ENCODE measurements around the gene PIP4K2C. TPM values are rescaled to one million over a fixed set of nuclear protein-coding genes. Genes with fewer than 3 reads are reported as not detected.

PIP4K2C gene
- total and polyA plus RNA-seq, 10 of the 15 experiments (the other 5 are each of a cell fraction or from before 2014, with no cell fraction given), result 4.8 to 25.1 (median 14.9) TPM

DNA sequence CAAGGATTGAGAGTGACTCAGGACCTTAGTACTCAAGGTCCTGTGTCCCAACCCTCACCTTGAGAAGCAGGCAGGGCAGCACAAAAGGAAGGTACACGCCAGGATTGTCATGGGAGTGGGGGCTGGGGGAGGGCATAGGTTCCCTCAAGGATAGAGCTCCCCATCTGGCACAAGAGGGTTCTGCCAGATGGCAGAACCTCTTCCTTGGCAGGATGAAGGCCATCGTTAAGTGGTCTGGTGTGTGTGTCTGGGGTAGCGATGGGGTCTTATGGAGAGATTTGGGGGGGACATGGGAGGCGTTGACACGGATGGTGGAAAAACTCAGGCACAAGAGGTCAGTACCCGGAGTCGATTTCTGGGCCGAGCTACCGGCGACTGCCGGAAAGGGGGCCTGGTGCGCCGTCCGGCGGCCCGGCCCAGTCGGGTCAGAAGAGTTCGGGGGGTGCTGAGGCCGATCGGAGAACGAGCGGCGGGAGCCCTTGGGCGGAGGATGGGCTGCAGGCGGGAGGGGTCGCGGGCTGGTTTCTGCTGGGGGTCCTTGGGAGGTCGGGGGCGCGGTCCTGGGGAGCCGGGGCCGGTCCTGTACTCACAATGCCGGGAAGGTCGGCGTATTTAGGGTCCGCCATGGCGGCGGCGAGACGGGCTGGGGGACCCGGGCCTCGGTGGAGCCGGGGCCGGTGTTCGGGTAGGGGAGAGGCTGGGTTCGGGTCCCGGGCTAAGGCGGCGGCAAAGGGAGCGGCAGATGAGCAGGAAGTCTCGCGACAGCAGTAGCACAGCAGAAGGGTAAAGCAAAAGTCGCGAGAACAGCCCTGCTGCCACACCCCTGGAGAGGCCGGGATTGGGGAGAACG is 44.3 kb upstream of the PIP4K2C start, which contains the start of gene DCTN2 (continued):
- TF ChIP-seq PAX5 (IDR thresholded peaks at IDR 0.05; ENCODE audit: borderline replicate concordance, low read depth, low read length) (no peak), NR2F1 (conservative IDR thresholded peaks at IDR 0.05) (0 out of 2 replicates have a peak, but pooled peaks have one; percentile 14), BACH1 (IDR thresholded peaks at IDR 0.05; ENCODE audit: borderline replicate concordance) (no peak)

DNA sequence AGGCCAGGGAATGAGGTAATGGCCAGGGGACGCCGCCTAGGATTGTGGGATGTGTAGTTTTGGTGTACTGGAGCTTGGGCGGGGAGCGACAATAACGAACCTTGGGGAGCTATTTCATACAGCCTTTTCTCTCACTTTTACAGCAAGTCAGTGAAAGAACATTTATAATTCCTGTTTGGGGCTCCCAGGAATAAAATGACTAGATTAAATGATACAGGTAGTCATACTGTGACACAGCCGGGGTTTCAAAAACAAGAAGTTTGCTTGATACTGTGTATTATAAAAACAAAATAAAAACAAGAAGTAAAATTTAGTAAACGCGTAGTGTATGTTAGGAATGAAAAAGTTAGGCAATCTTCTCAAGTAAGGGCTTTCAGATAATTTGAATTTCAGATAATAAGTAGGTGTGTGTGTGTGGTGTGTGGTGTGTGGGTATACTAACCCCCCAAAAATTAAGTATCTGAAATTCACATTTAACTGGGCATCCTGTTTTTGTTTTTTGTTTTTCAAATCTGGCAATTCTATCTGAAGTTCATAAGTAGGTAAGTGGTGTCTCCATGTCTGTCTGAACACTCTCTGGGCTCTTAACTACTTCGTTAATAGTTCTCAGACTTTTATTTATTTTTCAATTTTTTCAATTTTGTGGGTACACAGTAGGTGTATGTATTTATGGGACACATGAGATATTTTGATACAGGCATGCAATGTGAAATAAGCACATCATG is 43.5 kb upstream of the PIP4K2C start:
- no peak for DNase-seq (ENCODE audit: low read depth, low spot score)
- no TSS peak for BruUV-seq (replicated peaks)
- no peaks in the 10 kb centered on the region for H3K36me3 ChIP-seq (ENCODE audit: control insufficient read depth in 2 of 2, insufficient read depth in 2 of 2, low read length in 1 of 2)
- no peak for ATAC-seq
- ChIA-PET SMC1A (ENCODE audit: uncharacterized antibody, unreplicated experiment) (interaction anchor here (1.1 to 1.9 kb wide), 4 partner anchors 9 to 318 kb away, joined by 3 to 6 read pairs (median 4); partner anchors contain the start of genes GLI1 and SHMT2), CTCF (interaction anchor here (0.7 to 1.8 kb wide), 7 partner anchors 34 to 95 kb away, joined by 3 to 8 read pairs (median 4); no protein-coding TSS in a partner anchor), POLR2A (interaction anchor here (1.0 to 1.3 kb wide), 4 partner anchors 12 to 71 kb away, joined by 3 to 5 read pairs (median 4); no protein-coding TSS in a partner anchor), RAD21 (ENCODE audit: unreplicated experiment) (interaction anchor here (1.2 to 1.8 kb wide), 5 partner anchors 10 to 89 kb away, joined by 3 to 11 read pairs (median 4); partner anchors contain the start of gene ARHGAP9)
- 11% methylated on average over 9 of the region's 9 CpGs for WGBS (ENCODE audit: insufficient coverage, insufficient replicate concordance, low lambda C conversion rate, missing lambda C conversion rate)
- peak overlapping the region; percentile 25 for H2AFZ ChIP-seq (ENCODE audit: control insufficient read depth, low read depth, low read length)
- H4K20me1 ChIP-seq (ENCODE audit: control insufficient read depth, insufficient read depth), result no peaks in the 10 kb centered on the region
- intact Hi-C loops (cut with micrococcal nuclease; ENCODE audit: unreplicated experiment), result loop anchor here (2.0 kb wide), 1 partner anchor 25 kb away; the partner anchor contains the start of gene MBD6
- H3K9me3 ChIP-seq (replicated peaks; ENCODE audit: control insufficient read depth, insufficient read depth, low read length), result no peaks in the 10 kb centered on the region
- H3K27me3 ChIP-seq (replicated peaks in 1 of 2; ENCODE audit: control insufficient read depth in 2 of 2, insufficient read depth in 2 of 2, low read length in 1 of 2), result no peaks in the 10 kb centered on the region; a peak in 2 of 4 replicates
- no peak overlapping the region for H3K9ac ChIP-seq (ENCODE audit: control insufficient read depth, insufficient read depth, low read length)
- no peak for FAIRE-seq
- H3K4me2 ChIP-seq (ENCODE audit: control insufficient read depth, insufficient read depth), result peak overlapping the region; percentile 2; the same call in 1 of the 2 replicates
- H3K27ac ChIP-seq (ENCODE audit: control insufficient read depth, insufficient read depth), result no peak overlapping the region
- no peak overlapping the region for H3K4me3 ChIP-seq
- H3K79me2 ChIP-seq (ENCODE audit: control insufficient read depth, insufficient read depth, low read length), result peaks cover 19% of the 10 kb centered on the region
- peaks cover 9% of the 10 kb centered on the region; the same call in 1 of the 2 replicates for H3K4me1 ChIP-seq (ENCODE audit: control insufficient read depth, insufficient read depth, low read length)
- in situ Hi-C loops (cut with MboI), result no loop called here
- TF ChIP-seq ESRRA (IDR thresholded peaks at IDR 0.05; ENCODE audit: low read length), result no peak
- peak in 1 of 2 experiments; percentile 57; a peak in 1 of 4 replicates for TF ChIP-seq SRF (IDR thresholded peaks at IDR 0.05; ENCODE audit: low read depth in 2 of 2, low read length in 2 of 2)
- no peak for TF ChIP-seq CHD2 (IDR thresholded peaks at IDR 0.05; ENCODE audit: borderline replicate concordance, low read depth, low read length)
- TF ChIP-seq USF1 (IDR thresholded peaks at IDR 0.05; ENCODE audit: borderline replicate concordance, extremely low read length, insufficient read depth, low read depth, low read length), result no peak
- TF ChIP-seq, protein P1, sequence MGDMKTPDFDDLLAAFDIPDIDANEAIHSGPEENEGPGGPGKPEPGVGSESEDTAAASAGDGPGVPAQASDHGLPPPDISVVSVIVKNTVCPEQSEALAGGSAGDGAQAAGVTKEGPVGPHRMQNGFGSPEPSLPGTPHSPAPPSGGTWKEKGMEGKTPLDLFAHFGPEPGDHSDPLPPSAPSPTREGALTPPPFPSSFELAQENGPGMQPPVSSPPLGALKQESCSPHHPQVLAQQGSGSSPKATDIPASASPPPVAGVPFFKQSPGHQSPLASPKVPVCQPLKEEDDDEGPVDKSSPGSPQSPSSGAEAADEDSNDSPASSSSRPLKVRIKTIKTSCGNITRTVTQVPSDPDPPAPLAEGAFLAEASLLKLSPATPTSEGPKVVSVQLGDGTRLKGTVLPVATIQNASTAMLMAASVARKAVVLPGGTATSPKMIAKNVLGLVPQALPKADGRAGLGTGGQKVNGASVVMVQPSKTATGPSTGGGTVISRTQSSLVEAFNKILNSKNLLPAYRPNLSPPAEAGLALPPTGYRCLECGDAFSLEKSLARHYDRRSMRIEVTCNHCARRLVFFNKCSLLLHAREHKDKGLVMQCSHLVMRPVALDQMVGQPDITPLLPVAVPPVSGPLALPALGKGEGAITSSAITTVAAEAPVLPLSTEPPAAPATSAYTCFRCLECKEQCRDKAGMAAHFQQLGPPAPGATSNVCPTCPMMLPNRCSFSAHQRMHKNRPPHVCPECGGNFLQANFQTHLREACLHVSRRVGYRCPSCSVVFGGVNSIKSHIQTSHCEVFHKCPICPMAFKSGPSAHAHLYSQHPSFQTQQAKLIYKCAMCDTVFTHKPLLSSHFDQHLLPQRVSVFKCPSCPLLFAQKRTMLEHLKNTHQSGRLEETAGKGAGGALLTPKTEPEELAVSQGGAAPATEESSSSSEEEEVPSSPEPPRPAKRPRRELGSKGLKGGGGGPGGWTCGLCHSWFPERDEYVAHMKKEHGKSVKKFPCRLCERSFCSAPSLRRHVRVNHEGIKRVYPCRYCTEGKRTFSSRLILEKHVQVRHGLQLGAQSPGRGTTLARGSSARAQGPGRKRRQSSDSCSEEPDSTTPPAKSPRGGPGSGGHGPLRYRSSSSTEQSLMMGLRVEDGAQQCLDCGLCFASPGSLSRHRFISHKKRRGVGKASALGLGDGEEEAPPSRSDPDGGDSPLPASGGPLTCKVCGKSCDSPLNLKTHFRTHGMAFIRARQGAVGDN (IDR thresholded peaks at IDR 0.05), result no peak
- TF ChIP-seq MEF2A (IDR thresholded peaks at IDR 0.05; ENCODE audit: insufficient read depth, low read depth, low read length), result no peak
- TF ChIP-seq, protein P2, sequence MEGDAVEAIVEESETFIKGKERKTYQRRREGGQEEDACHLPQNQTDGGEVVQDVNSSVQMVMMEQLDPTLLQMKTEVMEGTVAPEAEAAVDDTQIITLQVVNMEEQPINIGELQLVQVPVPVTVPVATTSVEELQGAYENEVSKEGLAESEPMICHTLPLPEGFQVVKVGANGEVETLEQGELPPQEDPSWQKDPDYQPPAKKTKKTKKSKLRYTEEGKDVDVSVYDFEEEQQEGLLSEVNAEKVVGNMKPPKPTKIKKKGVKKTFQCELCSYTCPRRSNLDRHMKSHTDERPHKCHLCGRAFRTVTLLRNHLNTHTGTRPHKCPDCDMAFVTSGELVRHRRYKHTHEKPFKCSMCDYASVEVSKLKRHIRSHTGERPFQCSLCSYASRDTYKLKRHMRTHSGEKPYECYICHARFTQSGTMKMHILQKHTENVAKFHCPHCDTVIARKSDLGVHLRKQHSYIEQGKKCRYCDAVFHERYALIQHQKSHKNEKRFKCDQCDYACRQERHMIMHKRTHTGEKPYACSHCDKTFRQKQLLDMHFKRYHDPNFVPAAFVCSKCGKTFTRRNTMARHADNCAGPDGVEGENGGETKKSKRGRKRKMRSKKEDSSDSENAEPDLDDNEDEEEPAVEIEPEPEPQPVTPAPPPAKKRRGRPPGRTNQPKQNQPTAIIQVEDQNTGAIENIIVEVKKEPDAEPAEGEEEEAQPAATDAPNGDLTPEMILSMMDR (IDR thresholded peaks at IDR 0.05 in 2 of 3, conservative IDR thresholded peaks at IDR 0.05 in 1 of 3; ENCODE audit: control insufficient read depth in 2 of 3, extremely low read depth in 1 of 3, insufficient read depth in 1 of 3, low read depth in 3 of 3, low read length in 3 of 3), result no peak
- TF ChIP-seq PAX5 (IDR thresholded peaks at IDR 0.05; ENCODE audit: borderline replicate concordance, low read depth, low read length), result no peak
- no peak for TF ChIP-seq EGR1 (IDR thresholded peaks at IDR 0.05; ENCODE audit: borderline replicate concordance in 1 of 2, low read depth in 2 of 2, low read length in 2 of 2)
